ENCODE data around the gene KCNK4. TPM values are rescaled to one million over a fixed set of nuclear protein-coding genes. Genes with fewer than 3 reads are reported as not detected.

KCNK4 gene
- total and polyA plus RNA-seq, 2 of the 13 experiments (the other 11 are each of a cell fraction or from before 2014, with no cell fraction given), result not detected

GRCh38 chr11:64306876-64307622, 15.9 kb downstream of the KCNK4 start (continued):
- TF ChIP-seq EP300 (IDR thresholded peaks at IDR 0.05; ENCODE audit: low read depth in 2 of 2, low read length in 2 of 2) (peak in 1 of 2 experiments; percentile 39; a peak in 1 of 4 replicates), EP300 (CRISPR knock-in tag; IDR thresholded peaks at IDR 0.05; ENCODE audit: borderline replicate concordance) (no peak; the same call in 1 of the 2 replicates), RBFOX2 (IDR thresholded peaks at IDR 0.05; ENCODE audit: low read depth, low read length) (peak; percentile 60; the same call in 1 of the 2 replicates), ZNF225 (CRISPR knock-in tag; IDR thresholded peaks at IDR 0.05) (no peak), ZNF142 (CRISPR knock-in tag; IDR thresholded peaks at IDR 0.05) (no peak), ZNF800 (CRISPR knock-in tag; IDR thresholded peaks at IDR 0.05) (no peak), NFKB2 (CRISPR knock-in tag; IDR thresholded peaks at IDR 0.05; ENCODE audit: borderline replicate concordance) (0 out of 2 replicates have a peak, but pooled peaks have one; percentile 35), ZNF546 (CRISPR knock-in tag; conservative IDR thresholded peaks at IDR 0.05) (no peak), SMAD3 (CRISPR knock-in tag; IDR thresholded peaks at IDR 0.05) (no peak), ZNF598 (CRISPR knock-in tag; IDR thresholded peaks at IDR 0.05; ENCODE audit: borderline replicate concordance) (no peak), FOXA1 (IDR thresholded peaks at IDR 0.05) (no peak), FOXA1 (CRISPR knock-in tag; IDR thresholded peaks at IDR 0.05) (no peak), ZNF776 (CRISPR knock-in tag; IDR thresholded peaks at IDR 0.05) (0 out of 2 replicates have a peak, but pooled peaks have one; percentile 64), CERS6 (CRISPR knock-in tag; IDR thresholded peaks at IDR 0.05) (no peak), SNAPC5 (CRISPR knock-in tag; IDR thresholded peaks at IDR 0.05; ENCODE audit: borderline replicate concordance) (no peak)
- TF ChIP-seq, protein P1, sequence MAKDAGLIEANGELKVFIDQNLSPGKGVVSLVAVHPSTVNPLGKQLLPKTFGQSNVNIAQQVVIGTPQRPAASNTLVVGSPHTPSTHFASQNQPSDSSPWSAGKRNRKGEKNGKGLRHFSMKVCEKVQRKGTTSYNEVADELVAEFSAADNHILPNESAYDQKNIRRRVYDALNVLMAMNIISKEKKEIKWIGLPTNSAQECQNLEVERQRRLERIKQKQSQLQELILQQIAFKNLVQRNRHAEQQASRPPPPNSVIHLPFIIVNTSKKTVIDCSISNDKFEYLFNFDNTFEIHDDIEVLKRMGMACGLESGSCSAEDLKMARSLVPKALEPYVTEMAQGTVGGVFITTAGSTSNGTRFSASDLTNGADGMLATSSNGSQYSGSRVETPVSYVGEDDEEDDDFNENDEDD (CRISPR knock-in tag; IDR thresholded peaks at IDR 0.05; ENCODE audit: borderline replicate concordance), result no peak
- TF ChIP-seq, protein P2, sequence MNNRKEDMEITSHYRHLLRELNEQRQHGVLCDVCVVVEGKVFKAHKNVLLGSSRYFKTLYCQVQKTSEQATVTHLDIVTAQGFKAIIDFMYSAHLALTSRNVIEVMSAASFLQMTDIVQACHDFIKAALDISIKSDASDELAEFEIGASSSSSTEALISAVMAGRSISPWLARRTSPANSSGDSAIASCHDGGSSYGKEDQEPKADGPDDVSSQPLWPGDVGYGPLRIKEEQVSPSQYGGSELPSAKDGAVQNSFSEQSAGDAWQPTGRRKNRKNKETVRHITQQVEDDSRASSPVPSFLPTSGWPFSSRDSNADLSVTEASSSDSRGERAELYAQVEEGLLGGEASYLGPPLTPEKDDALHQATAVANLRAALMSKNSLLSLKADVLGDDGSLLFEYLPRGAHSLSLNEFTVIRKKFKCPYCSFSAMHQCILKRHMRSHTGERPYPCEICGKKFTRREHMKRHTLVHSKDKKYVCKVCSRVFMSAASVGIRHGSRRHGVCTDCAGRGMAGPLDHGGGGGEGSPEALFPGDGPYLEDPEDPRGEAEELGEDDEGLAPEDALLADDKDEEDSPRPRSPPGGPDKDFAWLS (CRISPR knock-in tag; IDR thresholded peaks at IDR 0.05; ENCODE audit: borderline replicate concordance), result 0 out of 2 replicates have a peak, but pooled peaks have one; percentile 16

All from HepG2 (cell line).